NOMO-1 treated with DMSO at 0.1 percent for 48 hours (cell line): Measurements from ENCODE around the gene CPN2.

Source experiments
- DNase-seq: peaks from one replicate; lab custom pipeline; 2025; ENCODE audit not compliant: unreplicated experiment; lab: John Stamatoyannopoulos, UW

Gene CPN2

GRCh38 chr3:194298331-194299227, 52.5 kb downstream of the CPN2 start:
- DNase-seq = no peak

DNA sequence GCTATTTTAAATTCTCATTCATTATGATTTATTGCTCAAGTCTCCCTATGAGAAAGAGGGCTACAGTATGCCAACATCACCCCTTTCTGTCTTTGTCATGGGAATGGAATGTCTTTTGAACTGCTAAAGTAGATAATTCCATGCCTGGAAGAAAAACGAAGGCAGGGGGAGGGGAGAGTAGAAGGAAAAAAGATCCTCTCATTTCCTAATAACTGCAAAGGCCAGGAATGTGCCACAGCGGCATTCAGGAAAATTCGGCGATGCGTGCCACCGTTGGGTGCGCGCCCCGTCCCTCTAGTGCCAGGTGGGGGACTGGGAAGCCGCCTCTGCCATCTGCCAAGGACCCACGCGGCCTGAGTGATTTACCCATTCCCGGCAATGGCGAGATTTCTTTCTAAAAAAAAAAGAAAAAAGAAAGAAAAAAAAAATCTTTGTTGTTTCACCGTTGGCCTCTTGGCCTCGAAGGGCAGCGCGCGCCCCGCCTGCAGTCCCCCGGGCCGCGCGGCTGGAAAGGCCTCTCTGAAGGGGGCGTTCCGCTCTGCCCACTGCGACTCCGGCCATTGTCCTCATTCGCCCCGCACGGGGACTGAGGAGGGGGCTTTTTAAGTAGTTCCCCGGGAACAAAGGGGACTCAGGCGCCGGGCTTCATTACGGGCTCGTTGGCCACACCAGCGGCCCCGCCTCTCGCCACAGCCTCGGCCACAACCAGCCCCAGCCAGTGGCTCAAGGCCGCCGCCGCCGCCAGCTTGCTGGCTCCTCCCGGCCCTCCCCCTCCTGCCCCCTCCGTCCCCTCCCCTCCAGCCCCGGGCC, 54.5 kb downstream of the CPN2 start:
- no peak for DNase-seq

- DNase-seq = no peak
Observed at GRCh38 chr3:194294895-194295214, 56.3 kb downstream of the CPN2 start.

- no peak for DNase-seq
Observed at GRCh38 chr3:194294199-194294894, 56.8 kb downstream of the CPN2 start.

GRCh38 chr3:194293546-194294198, 57.5 kb downstream of the CPN2 start:
- DNase-seq = no peak

DNA sequence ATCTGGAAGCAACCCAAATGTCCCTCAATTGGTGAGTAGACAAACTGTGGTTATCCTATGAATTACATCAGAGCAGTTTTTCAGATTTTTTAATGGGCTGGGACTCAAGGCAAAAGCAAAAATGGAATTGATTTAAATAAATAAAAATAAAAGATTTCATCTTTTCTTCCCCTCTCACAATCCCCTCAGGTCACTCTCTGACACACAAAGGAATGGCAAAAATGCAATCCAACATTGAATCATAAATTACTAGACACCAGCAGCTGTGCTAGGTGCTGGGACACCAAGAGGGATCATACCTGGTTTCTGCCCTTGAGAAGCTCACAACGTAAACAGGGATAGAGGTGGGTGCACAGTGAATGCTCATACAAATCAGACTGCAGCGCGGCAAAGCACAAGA, 58.8 kb downstream of the CPN2 start:
- no peak for DNase-seq
